Epithelial cell of proximal tubule (primary cell): Measurements from ENCODE around the gene CCDC178. TPM values are rescaled to one million over a fixed set of nuclear protein-coding genes. Genes with fewer than 3 reads are reported as not detected.

Experiments used
- DNase-seq: peaks from one replicate; pipeline ENCODE4 v3.0.0-alpha.2; 2011; ENCODE audit warnings: low read depth
- H3K4me3 ChIP-seq: 2 replicates; pipeline ENCODE4 v1.5.1; 2011; ENCODE audit warnings: low read depth, mild to moderate bottlenecking, low read length
- CTCF ChIP-seq: conservative IDR thresholded peaks from 2 replicates; pipeline ENCODE4 v1.5.1; 2012; ENCODE audit warnings: low read depth, mild to moderate bottlenecking, low read length
- total RNA-seq: library from RNA; depleted of rRNA; stranded (reverse); fragments of >200 nt; gene quantifications from 2 replicates; pipeline ENCODE4 v1.2.3, GENCODE V29; 2015

Gene CCDC178
- total RNA-seq, 1 donor from 2014 or later: not detected

- no peak overlapping the region for H3K4me3 ChIP-seq
- TF ChIP-seq CTCF: no peak
- no peak for DNase-seq
Measured at GRCh38 chr18:33232318-33232626, 208.2 kb downstream of the CCDC178 start.

GRCh38 chr18:33231474-33232317 is 208.8 kb downstream of the CCDC178 start:
- H3K4me3 ChIP-seq: no peak overlapping the region
- TF ChIP-seq CTCF: peak; percentile 98
- peak; percentile 9 for DNase-seq

GRCh38 chr18:33212363-33212762 is 228.2 kb downstream of the CCDC178 start:
- H3K4me3 ChIP-seq: no peak overlapping the region
- DNase-seq: no peak
- TF ChIP-seq CTCF: no peak

DNA sequence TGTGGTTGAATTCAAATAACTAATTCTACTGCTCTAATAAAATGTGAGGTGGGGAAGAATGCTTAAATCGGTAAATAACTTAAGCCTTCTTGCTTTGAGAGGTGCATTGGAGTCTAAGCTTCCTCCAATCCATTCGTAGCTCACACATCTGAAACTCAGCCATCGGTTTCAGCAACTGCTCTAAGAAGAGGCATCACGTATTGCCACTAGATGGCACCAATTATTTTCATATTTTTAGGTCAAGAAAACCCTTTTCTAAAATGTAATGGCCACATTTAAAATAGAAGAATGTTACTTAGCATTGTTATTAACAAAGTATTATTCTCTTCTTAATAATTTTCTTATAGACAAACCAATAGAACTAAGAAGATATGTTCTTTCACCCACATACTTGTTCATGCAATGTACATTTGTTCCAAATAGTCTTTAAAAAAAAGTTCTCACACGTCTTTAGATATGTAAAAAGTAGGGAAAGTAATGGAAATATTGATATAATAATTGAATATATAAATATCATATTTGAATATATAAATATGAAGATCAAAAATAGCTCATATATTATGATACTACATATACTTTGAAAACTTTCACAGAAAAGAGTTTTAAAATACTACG is 229.8 kb downstream of the CCDC178 start:
- H3K4me3 ChIP-seq: no peak overlapping the region
- TF ChIP-seq CTCF: peak; percentile 74
- no peak for DNase-seq

GRCh38 chr18:33205777-33206176 is 234.7 kb downstream of the CCDC178 start:
- H3K4me3 ChIP-seq: no peak overlapping the region
- no peak for DNase-seq
- no peak for TF ChIP-seq CTCF

GRCh38 chr18:33201509-33201926 is 239.0 kb downstream of the CCDC178 start:
- peak; percentile 91 for TF ChIP-seq CTCF
- H3K4me3 ChIP-seq: peak overlapping the region; percentile 29
- no peak for DNase-seq
